ENCODE data around the gene BCL3.

GRCh38 chr19:44789943-44790483 is 41.5 kb downstream of the BCL3 start:
- no peak for TF ChIP-seq CTCF (conservative IDR thresholded peaks at IDR 0.05)
- no peak for TF ChIP-seq ZFX (IDR thresholded peaks at IDR 0.05)

Data from C4-2B (cell line).